Fibroblast of skin of right quadriceps (primary cell): ENCODE results near the gene HMOX2.
A peak's percentile ranks its signal among the peaks of the same experiment; 100 is the strongest.

Source experiments
- DNase-seq: peaks from one replicate; pipeline ENCODE4 v3.0.0-alpha.2; 2013

Gene HMOX2

DNA sequence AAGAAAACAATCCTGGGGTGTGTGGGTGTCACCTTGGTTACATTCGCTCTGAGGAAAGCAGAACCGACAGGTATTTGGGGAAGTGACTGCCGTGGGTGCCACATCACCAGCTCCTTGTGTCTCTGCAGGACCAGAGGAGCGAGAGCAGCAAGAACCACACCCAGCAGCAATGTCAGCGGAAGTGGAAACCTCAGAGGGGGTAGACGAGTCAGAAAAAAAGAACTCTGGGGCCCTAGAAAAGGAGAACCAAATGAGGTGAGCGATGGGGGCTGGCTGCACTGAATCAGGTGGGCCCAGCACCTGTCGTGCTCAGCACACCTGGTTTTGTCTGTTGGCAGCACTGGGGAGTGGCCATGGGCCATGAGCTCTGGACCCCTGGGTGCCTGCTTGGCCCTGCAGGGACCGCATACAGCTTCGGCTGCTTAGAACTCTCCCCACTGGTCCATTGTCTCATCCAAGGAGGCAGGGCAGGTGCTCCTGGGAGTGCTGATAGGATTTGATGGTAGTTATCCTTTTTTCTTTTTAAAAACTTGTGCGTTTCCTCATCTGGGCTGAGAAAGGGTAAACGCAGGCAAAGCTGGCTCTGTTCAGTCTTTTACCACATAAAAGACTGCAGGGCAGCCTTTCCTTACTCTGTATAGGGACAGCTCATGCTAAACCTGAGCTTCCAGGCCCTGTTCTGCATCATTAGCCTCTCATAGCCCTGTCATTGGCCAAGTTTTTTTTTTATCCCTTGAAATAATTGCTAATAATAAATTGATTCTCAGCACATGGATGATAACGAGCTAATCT is 29.4 kb downstream of the HMOX2 start:
- no peak for DNase-seq

DNA sequence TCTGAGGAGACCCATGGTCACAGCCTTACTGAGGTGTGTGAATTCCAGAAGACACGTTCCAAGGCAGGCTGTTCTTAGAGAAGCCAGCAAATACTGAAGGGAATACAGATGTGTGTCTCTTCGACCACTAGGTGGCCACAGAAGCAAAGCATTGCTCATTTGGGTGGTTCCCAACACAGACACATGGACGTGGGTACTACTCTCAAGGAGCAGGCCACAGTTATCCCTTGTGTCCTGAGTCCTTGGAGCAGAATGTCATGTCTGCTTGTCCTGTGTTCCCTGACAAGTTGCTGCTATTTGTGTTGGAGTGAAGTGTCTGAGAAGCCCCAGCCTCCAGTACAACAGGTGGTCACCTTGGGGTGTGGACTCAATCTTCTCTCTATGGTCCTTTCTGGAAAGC is 30.3 kb downstream of the HMOX2 start:
- DNase-seq, result peak; percentile 69

GRCh38 chr16:4507588-4508345 is 31.6 kb downstream of the HMOX2 start:
- DNase-seq, result no peak

GRCh38 chr16:4508806-4509205 is 32.6 kb downstream of the HMOX2 start:
- DNase-seq, result no peak

DNA sequence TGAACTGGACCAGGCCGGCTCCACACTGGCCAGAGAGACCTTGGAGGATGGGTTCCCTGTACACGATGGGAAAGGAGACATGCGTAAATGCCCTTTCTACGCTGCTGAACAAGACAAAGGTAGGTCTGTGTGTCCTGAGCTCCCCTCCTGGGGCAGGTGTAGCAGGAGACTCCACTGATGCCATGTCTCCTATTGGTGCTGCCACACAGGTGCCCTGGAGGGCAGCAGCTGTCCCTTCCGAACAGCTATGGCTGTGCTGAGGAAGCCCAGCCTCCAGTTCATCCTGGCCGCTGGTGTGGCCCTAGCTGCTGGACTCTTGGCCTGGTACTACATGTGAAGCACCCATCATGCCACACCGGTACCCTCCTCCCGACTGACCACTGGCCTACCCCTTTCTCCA is 33.2 kb downstream of the HMOX2 start:
- DNase-seq, result no peak

DNA sequence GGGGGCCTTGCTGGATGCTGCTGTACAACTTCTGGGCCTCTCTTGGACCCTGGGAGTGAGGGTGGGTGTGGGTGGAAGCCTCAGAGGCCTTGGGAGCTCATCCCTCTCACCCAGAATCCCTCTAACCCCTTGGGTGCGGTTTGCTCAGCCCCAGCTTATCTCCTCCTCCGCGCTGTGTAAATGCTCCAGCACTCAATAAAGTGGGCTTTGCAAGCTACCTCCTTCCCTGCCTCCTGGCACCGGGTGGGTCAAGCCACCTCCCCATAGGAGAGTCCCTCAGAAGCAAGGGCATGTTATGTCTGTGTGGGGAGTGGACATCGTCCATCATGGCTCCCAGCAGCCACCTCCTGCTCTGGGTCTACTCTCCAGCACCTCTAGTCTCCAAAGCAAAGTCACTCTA is 33.9 kb downstream of the HMOX2 start:
- DNase-seq, result no peak

DNA sequence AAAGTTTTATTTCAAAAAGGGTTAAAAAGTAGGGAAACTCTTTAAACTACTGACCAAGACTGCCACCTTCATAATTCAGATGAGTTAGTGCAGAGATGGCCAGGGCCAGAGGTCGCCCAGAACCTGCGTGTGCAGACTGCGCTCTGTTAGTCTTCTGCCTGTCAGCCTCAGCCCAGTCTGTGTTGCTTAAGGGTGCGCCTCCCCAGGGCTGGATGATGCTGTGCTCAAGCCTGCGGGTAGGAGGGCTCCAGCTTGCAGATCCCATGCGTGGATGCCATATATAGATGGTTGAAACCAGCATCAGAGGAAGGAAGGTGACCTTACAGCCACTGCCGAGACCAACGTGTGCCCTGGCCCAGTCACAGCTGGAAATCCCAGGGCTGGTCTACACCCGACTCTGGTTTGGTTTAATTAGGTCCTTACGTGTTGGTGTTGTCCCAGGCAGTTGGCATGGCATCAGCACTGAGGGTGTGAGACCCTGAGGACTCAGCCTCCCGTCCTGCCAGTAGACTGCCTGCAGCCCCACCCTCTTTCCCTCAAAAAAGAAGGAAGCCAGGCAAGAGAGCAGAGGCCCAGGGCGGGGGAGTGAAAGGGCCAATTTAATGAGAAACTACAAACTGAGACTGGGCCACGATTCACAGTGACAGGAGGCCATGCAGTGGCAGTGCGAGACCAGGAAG is 34.7 kb downstream of the HMOX2 start:
- DNase-seq, result no peak

DNA sequence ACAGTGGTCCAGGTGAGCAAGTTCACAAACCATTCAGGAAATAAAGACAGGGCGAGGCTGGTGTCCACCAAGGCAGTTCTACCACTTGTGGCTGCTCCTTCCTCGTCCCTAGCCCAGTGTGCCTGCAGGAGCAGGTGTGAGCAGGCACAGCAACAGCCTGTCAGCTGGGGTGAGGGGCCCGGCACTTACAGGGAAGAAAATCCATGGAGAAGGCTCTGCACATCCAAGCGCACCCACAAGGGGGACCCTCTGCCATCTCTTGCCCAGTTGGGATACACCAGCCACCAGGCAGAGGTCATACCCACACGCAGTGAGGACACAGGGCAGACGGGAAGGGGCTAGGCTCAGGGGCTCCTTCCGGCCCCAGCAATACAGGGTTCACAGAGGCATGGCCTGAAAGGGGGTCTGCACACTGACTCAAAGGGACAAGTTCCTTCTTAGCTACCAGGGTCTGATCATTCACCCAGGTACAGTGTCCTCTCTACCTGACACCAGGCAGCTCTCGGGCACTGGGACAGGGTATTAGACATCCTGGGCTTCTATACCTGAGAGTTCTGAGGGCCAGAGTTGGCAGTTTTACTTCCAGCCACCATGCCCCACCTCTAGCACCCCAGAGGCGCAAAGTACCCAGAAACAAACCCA is 35.4 kb downstream of the HMOX2 start:
- DNase-seq, result peak; percentile 23

GRCh38 chr16:4512473-4512872 is 36.3 kb downstream of the HMOX2 start:
- DNase-seq, result no peak

- DNase-seq, result no peak
Observed at GRCh38 chr16:4513086-4513860, 37.1 kb downstream of the HMOX2 start.

DNA sequence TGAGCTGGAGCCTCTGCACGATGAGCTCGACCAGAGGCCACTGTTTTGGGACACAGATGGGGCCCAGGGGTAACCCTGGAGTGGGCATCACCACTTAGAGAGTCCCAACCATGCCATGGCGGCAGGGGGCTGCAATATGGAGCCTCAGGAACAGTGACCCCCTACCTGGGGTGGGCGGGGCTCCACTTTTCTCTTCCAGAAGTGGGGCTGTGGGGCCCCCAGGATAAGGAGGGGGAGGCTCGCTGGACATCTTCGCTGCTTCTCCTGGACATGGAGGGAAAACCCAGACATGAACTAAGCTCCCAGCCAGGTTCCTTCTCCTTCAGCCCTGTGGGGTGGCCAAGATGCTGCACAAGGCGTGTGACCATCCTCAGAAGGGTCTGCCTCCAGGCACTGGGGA is 37.7 kb downstream of the HMOX2 start:
- DNase-seq, result no peak

GRCh38 chr16:4514606-4515005 is 38.4 kb downstream of the HMOX2 start:
- DNase-seq, result no peak

- DNase-seq, result no peak
Observed at GRCh38 chr16:4515611-4516233, 39.5 kb downstream of the HMOX2 start.

- DNase-seq, result peak; percentile 33
Observed at GRCh38 chr16:4517812-4518680, 41.8 kb downstream of the HMOX2 start.

- no peak for DNase-seq
Observed at GRCh38 chr16:4519274-4520058, 43.3 kb downstream of the HMOX2 start.

- DNase-seq, result peak; percentile 30
Observed at GRCh38 chr16:4520913-4521312, 44.7 kb downstream of the HMOX2 start.

GRCh38 chr16:4522051-4522581 is 45.9 kb downstream of the HMOX2 start:
- DNase-seq, result peak; percentile 28

GRCh38 chr16:4523686-4524085 is 47.5 kb downstream of the HMOX2 start:
- DNase-seq, result no peak

DNA sequence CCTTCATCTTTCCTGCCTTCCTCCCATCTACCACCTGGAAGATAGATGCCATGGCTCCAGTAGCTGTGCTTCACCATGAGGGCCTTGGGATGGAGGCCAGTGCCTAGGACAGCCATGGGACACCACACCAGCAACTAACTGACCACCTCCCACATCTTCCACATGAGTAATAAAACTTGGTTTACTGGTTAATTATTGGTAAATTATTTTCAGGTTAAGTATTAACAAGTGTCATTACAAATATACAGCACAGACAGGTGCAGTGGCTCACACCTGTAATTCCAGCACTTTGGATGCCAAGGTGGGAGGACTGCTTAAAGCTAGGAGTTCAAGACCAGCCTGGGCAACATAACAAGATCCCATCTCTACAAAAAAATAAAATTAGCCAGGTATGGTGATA is 48.4 kb downstream of the HMOX2 start:
- no peak for DNase-seq

- DNase-seq, result no peak
Observed at GRCh38 chr16:4525069-4525468, 48.9 kb downstream of the HMOX2 start.
